ENCODE data around the gene RDH14.

RDH14 gene

DNA sequence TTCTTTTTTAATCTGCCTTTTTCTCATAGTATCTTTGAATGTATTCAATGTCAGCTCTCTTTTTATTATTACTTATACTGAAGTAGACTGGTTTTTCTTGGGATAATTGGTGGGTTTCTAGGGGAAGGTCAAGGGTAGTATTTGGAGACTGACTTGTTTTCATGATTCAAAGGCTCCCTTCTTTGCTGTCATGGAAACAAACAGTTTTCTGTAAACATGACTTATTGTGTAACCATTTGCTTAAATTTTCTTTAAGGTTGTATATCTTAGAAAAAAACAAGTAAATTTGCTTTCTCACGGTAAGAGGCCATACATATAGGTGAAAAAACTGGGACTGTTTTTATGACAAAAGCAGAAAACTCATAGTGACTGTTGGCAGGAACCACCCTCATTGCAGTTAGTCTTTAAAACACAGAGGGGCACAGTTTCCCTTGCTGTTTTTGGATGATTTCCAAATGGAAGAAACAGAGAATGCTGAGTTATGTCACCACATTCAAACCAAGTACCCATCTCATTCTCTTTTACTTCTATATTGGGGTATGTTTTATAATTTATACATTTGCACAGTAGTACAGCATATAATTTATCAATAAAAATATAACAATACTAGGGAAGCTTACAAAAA, 5.8 kb upstream of the RDH14 start:
- no peak for DNase-seq (ENCODE audit: low spot score)

DNA sequence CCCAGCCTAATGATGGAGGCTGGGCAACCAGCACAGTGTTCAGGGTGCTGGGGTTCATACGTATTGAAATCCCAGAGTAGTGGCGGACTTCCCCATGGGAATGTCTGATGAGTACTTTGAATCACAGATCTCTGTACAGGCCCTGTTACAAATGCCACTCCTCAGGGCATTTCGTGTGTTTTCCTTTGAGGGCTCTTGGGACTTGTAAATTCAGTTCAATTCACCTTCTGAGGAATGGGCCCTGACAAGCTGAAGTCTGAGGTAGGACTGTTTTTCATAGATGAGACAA, 288 bp upstream of the RDH14 start:
- no peak for DNase-seq (ENCODE audit: low spot score)

DNA sequence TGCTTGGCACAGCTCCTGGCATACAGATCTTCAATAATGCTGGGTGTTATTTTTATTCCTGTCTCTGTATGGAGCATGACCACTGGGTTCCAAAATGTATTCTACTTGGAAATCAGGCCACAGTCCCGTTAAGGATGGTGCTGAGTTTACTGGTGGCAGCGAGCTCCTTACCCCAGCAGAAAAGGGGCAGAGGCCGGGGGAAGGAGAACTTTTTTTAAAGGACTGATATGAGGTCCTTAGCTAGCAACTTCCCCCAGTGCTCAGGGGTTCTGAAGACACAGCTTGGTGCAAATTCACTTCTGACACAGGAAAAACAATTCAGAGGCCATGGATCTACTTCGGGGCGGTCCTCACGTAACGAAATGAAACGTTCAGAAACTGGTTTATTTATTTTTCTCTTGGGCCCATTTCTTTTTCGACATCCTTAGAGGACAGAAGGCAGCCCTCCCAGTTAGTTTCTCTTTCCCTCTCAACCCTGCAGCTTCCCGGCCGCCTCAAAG, 872 bp downstream of the RDH14 start:
- no peak for DNase-seq (ENCODE audit: low spot score)

DNA sequence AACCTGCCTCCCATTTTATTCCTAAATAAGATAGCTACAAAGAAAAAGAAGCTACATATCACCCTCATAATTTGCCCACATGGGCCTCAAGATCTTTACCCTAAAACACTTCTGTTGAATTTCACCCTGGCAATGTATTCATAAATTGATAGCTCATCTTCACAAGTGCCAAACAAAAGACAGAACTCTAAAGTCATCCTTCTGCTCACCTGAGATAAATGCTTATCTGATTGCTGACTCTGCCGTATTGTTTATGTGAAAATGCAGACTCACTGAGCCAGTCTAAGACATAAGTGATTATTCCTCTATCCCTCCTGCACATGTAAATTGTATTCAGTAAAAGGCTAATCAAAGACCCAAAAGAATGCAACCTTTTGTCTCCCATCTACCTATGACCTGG, 2.0 kb downstream of the RDH14 start:
- DNase-seq (ENCODE audit: low spot score) = no peak

DNA sequence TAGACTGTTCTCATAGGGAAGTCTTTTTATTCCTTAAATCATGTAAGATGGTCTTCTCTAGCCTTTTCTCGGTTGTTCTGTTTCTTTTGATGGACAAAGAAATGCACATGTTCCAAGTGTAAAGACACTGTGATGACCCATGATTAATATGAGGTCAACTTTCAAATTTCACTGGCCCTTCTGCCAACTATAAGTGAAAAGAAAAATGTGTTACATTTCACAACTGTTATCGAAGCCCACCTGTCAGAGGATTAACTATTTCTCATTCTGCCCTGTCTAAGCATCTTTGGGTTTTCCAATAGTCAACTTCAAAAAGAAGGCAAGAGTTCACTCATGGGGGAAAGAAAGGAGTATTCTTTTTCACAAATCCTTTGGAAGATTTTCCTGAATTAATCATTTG, 3.3 kb downstream of the RDH14 start:
- DNase-seq (ENCODE audit: low spot score) = no peak

DNA sequence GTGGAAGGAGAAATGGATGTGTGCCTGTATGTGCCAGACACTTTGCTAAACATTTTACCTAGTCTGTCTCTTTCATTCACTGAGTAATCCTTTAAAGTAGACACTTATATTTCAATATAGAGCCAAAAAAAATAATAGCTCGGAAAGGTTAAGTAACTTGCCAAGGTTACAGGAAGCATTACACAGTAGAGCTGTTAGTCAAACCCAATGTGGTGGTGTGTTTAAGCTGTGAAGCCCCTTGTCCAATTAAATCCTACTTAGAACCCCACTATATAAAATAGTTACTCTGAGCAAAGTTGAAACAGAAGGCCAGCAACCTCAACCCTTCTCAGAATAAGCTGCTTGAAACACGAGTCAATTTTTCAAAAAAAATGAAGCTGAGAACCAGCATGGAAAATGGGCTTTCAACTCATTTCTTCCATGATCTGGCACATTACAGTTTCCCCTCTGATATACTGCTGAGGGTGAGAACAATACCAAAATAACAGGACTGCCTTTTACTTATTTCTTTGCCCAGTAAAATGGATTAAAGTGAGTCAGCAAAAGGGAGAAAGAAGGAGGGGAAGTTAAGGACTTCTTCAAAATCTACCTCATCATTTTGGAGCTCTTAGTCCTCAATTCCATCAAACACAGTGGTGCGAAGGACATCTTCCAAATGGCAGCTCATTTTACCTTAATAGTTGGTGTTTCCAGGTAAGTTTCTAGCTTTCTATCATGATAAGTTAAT, 7.9 kb downstream of the RDH14 start:
- DNase-seq (ENCODE audit: low spot score) = no peak

DNA sequence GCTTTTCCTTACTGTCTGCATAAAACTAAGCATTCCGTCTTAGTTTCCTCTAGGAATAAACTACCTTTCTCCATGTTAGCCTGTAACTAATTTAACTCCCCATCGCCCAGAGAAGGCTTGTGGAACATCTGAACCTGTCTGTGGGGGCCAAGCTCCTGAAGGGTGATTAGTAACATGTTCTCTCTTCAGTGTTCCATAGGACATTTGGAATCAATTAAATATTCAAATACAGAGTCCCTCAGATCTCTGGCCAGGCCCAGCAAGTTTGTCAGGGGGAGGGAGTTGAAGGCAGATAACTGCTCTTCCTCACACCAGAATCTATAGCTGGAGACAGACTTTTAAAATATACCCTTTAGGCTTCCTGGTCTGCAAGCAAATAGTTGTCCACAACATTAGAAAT, 8.8 kb downstream of the RDH14 start:
- no peak for DNase-seq (ENCODE audit: low spot score)

DNA sequence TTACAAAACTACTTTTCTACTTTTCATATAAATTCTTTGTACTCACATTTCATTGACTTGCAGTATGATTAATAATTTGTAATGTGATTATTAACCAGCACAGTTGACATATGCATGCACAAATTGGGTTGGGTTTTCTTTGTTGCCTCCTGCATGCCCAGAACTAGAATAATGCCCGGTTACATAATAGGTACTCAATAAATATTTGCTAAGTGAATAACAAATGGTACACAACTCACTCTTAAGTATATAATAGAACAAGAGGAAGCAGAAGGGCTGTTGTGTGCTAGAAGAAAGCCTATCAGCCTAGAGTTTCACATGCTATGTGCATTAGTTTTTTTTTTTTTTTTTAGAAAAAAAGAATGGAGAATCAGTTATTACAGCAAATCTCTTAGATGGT, 9.3 kb downstream of the RDH14 start:
- no peak for DNase-seq (ENCODE audit: low spot score)

DNA sequence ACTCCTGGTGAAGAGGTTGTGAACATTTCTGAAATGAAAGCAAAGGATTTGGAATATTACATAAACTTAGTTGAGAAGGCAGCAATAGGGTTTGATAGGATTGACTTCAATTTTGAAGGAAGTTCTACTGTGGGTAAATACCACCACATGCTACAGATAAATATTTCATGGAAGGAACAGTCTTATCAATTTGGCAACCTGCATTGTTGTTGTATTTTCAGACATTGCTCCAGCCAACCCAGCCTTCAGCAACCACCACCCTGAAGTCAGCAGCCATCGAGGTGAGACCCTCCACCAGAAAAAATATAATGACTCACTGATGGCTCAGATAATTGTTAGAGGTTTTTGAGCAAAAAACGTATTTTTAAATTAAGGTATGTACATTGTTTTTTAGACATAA, 10.0 kb downstream of the RDH14 start:
- no peak for DNase-seq (ENCODE audit: low spot score)

DNA sequence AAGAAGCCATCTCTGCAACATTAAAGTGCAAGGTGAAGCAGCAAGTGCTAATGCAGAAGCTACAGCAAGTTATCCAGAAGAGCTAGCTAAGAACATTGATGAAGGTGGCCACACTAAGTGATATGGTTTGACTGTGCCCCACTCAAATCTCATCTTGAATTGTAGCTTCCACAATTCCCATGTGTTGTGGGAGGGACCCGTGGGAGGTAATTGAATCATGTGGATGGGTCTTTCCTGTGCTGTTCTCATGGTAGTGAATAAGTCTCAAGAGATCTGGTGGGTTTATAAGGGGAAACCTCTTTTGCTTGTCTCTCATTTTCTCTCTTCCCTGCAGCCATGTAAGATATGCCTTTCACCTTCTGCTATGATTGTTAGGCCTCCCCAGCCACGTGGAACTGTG, 11.4 kb downstream of the RDH14 start:
- no peak for DNase-seq (ENCODE audit: low spot score)

DNA sequence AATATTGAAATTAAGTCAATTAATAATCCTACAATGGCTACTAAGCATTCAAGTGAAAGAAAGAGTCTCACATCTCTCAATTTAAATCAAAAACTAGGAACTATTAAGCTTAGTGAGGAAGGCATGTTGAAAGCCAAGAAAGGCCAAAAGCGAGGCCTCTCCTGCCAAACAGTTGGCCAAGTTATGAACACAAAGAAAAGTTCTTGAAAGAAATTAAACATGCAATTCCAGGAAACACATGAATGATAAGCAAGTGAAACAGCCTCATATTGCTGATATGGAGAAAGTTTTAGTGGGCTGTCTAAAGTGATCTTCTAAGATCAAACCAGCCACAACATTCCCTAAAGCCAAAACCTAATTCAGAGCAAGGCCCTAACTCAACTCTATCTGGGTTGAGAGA, 11.8 kb downstream of the RDH14 start:
- DNase-seq (ENCODE audit: low spot score) = no peak

DNA sequence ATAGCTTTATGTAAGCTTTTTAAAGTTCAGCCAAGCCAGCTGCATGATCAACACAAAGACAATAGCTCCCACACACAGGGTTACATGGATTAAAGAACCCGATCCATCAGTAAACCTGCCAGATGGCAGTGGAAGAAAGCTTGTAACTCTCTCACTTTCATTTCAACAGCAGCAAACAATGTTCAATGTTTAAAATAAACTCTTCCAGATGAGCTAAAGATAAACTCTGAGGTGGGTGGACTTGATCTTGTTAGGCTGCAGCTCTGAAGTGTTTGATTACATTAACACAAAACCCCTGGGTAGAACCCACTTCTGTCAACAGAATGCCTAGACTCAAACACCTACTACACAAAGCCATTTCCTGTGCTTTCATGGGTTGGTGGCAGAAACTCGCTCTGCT, 13.9 kb downstream of the RDH14 start:
- DNase-seq (ENCODE audit: low spot score) = no peak

DNA sequence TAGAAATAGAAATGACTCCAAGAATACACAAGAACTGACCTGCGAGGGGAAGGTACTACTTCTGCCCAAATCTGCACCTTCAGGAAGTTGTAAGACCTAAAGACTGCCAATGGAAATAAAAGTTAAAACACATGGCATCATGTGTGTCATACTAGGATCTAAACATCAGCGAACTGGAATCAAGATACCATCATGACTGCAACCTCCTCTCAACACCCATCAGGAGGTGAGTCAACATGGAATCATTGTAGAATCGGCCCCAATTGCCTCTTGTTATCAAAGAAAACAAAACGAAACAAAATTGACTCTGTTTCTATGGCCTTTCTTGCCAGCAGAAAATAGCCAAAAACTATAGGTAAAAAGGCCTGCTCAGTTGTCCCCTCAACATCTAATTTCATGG, 15.1 kb downstream of the RDH14 start:
- no peak for DNase-seq (ENCODE audit: low spot score)

DNA sequence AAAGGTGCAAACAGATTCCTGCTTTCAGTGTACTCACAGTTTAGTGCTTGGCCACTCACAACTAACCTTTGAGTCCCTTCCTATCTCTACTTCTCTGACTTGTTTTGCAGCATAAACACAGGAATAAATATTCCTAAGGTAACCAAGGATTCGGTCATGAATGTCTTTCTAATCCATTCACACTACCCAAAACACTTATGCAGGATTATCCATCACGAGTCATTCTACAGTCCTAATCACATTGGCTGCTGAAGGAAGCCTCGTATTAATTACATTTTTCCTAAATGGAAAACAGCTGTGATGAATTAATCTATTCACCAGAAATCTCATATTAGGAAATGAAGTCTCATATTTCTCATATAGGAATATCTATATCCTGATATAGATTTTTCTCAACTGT, 16.3 kb downstream of the RDH14 start:
- no peak for DNase-seq (ENCODE audit: low spot score)

DNA sequence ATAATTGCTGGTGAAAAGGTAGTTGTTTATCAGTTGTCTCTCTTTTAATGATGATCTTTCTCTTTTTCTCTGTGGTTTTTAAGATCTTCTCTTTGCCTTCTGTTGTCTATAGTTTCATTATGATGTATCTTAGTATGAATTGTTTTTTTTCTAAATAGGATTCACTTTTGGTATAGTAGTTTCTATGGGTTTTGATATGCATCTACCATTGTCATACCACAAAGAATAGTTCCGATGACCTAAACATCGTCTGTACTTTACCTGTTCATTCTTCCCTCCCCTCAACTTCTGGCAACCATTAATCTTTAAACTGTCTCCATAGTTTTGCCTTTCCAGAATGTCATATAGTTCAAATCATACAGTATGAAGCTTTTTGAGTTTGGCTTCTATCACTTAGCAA, 19.6 kb downstream of the RDH14 start:
- no peak for DNase-seq (ENCODE audit: low spot score)

DNA sequence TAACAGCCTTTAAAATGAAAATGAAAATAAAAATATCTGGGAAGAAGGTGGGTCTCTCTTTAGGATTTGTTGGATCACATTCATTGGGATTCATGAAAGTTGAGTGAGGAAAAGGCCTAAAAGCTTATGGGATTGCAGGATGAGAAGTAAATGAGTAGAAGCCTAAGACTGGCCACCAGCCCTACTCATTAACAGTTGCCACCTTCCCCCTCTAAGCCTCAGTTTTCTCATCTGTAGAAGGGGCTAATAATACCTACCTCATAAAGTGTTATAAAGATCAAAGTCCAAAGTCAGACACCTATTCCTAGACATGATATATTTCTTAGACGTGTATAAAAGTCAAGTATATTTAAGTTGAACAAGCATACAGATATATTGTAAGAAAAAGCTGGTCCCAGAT, 23.8 kb downstream of the RDH14 start:
- DNase-seq (ENCODE audit: low spot score) = no peak

DNA sequence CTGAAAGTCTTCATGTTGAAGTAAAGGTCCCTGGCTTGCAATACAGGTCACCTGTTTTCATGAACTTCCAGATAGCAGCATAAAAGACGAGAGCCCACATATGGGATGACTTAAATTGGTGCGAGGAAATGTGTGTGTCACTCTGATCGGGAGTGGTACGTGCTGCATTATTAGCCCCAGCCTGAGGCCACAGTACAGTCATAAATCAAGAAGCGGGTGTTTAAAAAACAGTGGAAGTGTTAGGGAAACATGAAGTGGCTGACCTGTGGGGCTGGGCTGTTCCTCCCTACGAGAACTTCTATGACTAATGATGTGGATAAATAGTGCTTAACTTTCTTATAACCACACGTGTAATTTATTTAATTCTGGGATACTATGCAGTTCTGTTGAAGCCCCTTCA, 24.4 kb downstream of the RDH14 start:
- no peak for DNase-seq (ENCODE audit: low spot score)

DNA sequence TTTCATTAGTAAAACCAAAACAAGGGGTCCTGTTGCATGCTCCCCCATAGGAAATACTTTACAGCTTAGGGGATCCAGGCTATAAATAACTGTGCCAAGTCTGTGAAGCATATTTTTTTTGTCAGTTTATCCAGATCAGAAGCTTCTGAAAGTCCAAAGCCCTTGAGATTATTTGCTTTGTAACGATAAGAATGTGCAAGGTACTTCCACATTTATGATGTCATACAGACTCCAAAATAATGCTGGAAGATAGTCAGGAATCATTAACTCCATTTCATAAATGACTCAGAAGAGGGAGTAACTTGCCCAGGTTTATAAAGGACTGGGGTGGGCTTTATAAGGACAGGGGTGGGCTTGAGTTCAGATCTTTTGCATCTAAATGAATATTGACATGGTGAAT, 29.3 kb downstream of the RDH14 start:
- DNase-seq (ENCODE audit: low spot score) = no peak

DNA sequence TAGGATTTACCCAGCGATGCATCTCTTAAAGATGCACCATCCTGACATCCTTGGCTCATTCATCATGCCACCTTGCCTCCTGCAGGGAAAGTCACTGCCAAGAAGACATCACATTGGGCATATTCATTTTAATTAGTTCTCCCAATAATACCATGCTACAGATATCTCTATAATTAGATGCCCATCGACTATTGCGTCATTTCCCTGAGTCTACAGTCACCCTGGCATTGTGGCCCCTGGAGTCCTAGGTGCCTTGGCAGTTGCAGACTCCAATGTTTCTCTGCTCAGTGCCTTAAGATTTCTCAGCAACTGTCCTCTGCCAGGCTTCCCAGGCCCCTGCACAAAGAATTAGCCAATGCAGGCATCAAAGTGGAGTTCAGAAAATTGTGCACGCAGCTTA, 32.6 kb downstream of the RDH14 start:
- DNase-seq (ENCODE audit: low spot score) = no peak

DNA sequence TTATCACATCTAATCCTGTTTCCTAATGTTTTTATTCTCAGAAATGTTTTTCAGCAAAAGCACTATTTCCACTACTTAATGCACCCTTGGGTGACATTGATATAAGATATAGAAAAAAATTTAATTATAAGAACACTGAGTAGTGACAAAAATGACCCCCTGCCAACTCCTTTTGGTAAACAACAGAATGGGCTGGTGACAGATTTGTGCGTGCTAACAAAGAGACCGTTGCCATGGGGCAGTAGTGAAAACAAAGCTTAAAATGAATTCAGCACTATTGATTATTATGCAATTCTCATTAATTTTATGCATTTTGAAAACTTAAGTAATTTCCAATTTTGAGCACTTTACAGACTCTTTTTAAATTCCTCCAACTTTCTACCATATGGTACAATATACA, 33.1 kb downstream of the RDH14 start:
- no peak for DNase-seq (ENCODE audit: low spot score)

DNA sequence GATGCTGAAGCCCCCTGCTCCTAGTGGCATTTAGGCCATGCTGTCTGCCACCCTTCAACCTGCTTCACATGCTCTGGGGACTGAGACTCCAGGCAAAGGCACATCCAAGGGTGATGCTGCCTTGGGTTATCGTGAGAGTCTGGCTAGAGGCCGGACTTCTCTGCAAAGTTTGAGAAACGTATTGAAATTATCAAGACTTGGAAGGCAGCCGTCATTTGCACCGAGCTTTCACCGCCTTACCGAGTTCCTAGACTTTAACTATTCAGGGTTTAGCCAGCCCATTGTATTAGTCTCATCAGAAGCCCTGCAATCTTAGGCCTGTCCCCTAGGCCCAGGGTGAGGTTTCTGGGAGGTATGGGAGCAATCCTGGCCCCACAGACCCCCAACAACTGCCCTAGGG, 34.0 kb downstream of the RDH14 start:
- no peak for DNase-seq (ENCODE audit: low spot score)

DNA sequence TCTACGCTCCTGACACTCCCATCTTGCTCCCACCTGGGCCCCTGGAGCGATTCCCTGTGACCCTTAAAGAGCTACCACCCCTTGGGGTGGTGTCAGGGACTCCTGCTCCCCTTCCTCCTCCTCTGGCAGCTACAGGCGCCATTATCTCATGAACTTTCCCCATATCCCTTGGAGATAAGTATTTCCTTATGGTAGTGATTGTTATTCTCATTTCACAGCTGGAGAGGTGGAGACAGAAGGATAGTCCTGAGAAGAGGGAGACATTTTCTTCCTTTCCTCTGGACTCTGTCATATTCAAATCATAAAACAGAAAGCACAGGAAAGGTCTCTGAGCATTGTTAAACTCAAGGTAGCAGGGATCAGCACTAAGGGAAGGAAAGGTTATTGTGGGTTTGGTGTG, 34.6 kb downstream of the RDH14 start:
- DNase-seq (ENCODE audit: low spot score) = no peak

DNA sequence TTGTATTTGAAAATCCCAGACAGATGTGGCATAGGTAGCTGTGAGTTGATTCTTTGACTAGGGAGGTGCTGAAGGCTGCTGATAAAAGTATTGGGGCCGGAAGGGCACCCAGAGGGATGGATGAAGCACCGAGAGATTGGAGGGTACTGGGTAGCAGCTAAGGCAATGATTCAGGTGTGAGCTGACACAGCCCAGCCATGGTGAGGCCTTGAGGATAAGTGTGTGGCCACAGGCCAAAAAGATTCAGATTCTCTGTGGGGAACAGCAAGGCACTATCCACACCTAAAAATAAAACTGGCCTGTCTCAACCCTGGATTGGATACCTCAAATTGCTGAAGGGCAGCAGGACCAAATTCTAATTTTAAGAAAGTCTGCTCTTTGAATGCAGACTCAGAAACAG, 35.2 kb downstream of the RDH14 start:
- no peak for DNase-seq (ENCODE audit: low spot score)

DNA sequence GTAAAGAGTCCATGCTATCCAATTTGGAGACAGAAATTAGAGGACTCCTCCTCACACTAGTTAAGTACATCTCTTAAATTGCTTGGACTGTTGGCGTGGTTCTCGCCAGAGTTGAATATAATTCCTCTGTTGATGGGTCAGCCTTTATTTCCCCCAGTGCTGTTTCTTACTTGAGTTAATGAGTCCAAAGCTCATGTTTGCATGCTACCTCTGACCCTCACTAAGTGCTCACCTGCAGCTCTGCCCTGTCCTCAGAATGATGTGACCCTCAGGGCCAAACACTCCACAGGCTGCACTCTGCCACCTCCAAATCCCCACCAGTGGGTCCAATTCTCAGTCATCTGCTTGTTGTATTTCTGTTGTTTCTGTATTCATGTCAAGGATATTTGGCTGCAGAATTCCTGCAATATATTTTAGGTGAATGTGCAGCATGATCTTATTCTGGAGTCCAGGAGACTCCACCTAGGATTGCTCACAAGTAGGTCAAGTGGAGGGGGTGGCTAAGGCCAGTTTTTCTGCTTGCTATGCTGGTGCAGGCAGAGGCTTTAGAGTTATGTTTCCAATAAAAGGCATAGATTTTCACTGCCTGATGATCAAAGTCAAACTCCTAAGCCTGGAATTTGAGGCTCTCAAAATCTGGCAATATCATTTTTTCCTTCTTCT, 37.8 kb downstream of the RDH14 start:
- no peak for DNase-seq (ENCODE audit: low spot score)
